ENCODE results near the gene PLPP4.

DNA sequence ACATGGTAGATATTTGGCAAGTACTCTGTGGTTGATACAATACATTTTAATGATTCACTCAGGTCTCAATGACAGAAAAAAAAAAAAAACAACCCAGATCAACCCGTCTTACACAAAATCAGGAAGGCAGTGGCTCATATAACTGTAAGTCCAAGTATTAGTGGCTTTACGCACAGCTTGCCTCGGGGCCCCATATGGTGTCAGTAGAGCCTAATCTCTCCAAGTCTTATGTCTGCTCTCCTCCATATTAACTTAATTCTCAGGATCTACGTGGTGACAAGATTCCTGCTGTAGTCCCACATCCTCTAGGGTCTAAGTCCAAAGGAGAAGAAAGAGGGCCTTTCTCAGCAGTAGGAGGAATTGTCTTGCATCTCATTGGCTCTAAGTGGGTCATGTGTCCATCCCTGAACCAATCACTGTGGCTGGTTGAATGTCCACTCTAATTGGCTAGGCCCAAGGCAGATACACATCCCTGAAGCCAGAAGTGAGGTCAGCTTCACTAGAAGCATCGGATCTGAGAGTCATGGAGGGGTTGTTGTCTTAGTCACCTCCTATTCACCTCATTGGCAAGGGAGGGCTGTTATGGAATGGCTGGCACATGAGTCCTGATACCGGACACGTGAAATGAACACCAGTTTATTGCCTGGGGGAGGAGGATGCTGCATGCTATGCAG is 20.5 kb upstream of the PLPP4 start:
- TF ChIP-seq, protein P1, sequence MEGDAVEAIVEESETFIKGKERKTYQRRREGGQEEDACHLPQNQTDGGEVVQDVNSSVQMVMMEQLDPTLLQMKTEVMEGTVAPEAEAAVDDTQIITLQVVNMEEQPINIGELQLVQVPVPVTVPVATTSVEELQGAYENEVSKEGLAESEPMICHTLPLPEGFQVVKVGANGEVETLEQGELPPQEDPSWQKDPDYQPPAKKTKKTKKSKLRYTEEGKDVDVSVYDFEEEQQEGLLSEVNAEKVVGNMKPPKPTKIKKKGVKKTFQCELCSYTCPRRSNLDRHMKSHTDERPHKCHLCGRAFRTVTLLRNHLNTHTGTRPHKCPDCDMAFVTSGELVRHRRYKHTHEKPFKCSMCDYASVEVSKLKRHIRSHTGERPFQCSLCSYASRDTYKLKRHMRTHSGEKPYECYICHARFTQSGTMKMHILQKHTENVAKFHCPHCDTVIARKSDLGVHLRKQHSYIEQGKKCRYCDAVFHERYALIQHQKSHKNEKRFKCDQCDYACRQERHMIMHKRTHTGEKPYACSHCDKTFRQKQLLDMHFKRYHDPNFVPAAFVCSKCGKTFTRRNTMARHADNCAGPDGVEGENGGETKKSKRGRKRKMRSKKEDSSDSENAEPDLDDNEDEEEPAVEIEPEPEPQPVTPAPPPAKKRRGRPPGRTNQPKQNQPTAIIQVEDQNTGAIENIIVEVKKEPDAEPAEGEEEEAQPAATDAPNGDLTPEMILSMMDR (IDR thresholded peaks at IDR 0.05) = no peak
- TF ChIP-seq EZH2 (IDR thresholded peaks at IDR 0.05) (no peak), EZH2phosphoT487 (IDR thresholded peaks at IDR 0.05) (no peak)
